IPS DF 19.7 (cell line): ENCODE results near the gene WDFY2.

Experiments
- DNase-seq: peaks from one replicate; pipeline ENCODE4 v3.0.0-alpha.2; 2013; ENCODE audit warnings: low read depth, low spot score

WDFY2 gene

GRCh38 chr13:51797664-51798488 lies 213.6 kb downstream of the WDFY2 start:
- DNase-seq = peak; percentile 71

- DNase-seq = no peak
Measured at GRCh38 chr13:51799261-51799660, 215.0 kb downstream of the WDFY2 start.

GRCh38 chr13:51800486-51800885 lies 216.2 kb downstream of the WDFY2 start:
- DNase-seq = no peak

- DNase-seq = no peak
Measured at GRCh38 chr13:51801631-51802099, 217.4 kb downstream of the WDFY2 start.

- no peak for DNase-seq
Measured at GRCh38 chr13:51802631-51803418, 218.6 kb downstream of the WDFY2 start.

GRCh38 chr13:51803422-51804294 lies 219.4 kb downstream of the WDFY2 start, which contains the start of gene DHRS12:
Gene DHRS12 (minus strand): TSS chr13:51804163. CDS start chr13:51799659, 4,504 bp downstream.
- DNase-seq = no peak

GRCh38 chr13:51804295-51805172 lies 220.3 kb downstream of the WDFY2 start:
- DNase-seq = no peak

GRCh38 chr13:51805313-51805712 lies 221.1 kb downstream of the WDFY2 start:
- DNase-seq = no peak

GRCh38 chr13:51805925-51806324 lies 221.7 kb downstream of the WDFY2 start:
- no peak for DNase-seq

GRCh38 chr13:51806566-51806965 lies 222.3 kb downstream of the WDFY2 start:
- DNase-seq = no peak

- DNase-seq = no peak
Measured at GRCh38 chr13:51807041-51807440, 222.8 kb downstream of the WDFY2 start.

GRCh38 chr13:51808811-51809210 lies 224.5 kb downstream of the WDFY2 start:
- DNase-seq = no peak

GRCh38 chr13:51811046-51811445 lies 226.8 kb downstream of the WDFY2 start:
- DNase-seq = no peak

- DNase-seq = no peak
Measured at GRCh38 chr13:51811920-51812451, 227.7 kb downstream of the WDFY2 start.

GRCh38 chr13:51814071-51814470 lies 229.8 kb downstream of the WDFY2 start:
- DNase-seq = no peak

- DNase-seq = no peak
Measured at GRCh38 chr13:51814825-51815650, 230.8 kb downstream of the WDFY2 start.

- DNase-seq = no peak
Measured at GRCh38 chr13:51815848-51816247, 231.6 kb downstream of the WDFY2 start.

GRCh38 chr13:51816604-51817249 lies 232.5 kb downstream of the WDFY2 start:
- DNase-seq = no peak
